Keratinocyte (primary cell): Measurements from ENCODE around the gene PRPF18. TPM values are rescaled to one million over a fixed set of nuclear protein-coding genes. Genes with fewer than 3 reads are reported as not detected.

Source experiments
- DNase-seq: peaks from one replicate; pipeline ENCODE4 v3.0.0-alpha.2; 2011; ENCODE audit warnings: low read depth, missing footprints, low spot score
- FAIRE-seq: peaks from 2 replicates; lab custom pipeline; 2011; peaks lifted over from hg19 to GRCh38; lab: Jason Lieb, UNC
- H2AFZ ChIP-seq: 2 replicates; pipeline ENCODE4 v1.6.0; 2012; ENCODE audit warnings: low read length, control low read depth, inconsistent platforms; ENCODE audit not compliant: control insufficient read depth
- H3K27ac ChIP-seq: 2 replicates; pipeline ENCODE4 v1.5.1; 2011; ENCODE audit warnings: low read length; ENCODE audit not compliant: control insufficient read depth, insufficient read depth
- H3K27me3 ChIP-seq: 3 replicates; pipeline ENCODE4 v1.6.0; 2011; ENCODE audit warnings: low read length; ENCODE audit not compliant: control insufficient read depth, insufficient read depth; ENCODE audit errors: extremely low read depth
- H3K36me3 ChIP-seq, 2 experiments: 2 replicates in 1 of 2; 3 replicates in 1 of 2; pipeline ENCODE4 v1.5.1; 2011; ENCODE audit warnings: low read length in 2 of 2, mild to moderate bottlenecking in 1 of 2; ENCODE audit not compliant: control insufficient read depth in 2 of 2, insufficient read depth in 2 of 2; ENCODE audit errors: extremely low read depth in 1 of 2
- H3K4me1 ChIP-seq: 3 replicates; pipeline ENCODE4 v1.5.1; 2011; ENCODE audit warnings: low read length; ENCODE audit not compliant: control insufficient read depth, insufficient read depth; ENCODE audit errors: extremely low read depth
- H3K4me2 ChIP-seq: 3 replicates; pipeline ENCODE4 v1.6.0; 2011; ENCODE audit warnings: low read depth, low read length; ENCODE audit not compliant: control insufficient read depth, insufficient read depth; ENCODE audit errors: extremely low read depth
- H3K4me3 ChIP-seq, 3 experiments: fragments of 200-600 bp in 1 of 3; sonication (generic) in 1 of 3; 2 replicates in 2 of 3; 3 replicates in 1 of 3; pipeline ENCODE4 v1.5.1; 2011 to 2016; ENCODE audit warnings: low read length in 3 of 3, mild to moderate bottlenecking in 3 of 3, control low read depth in 2 of 3, inconsistent platforms in 1 of 3, low read depth in 1 of 3, mixed read lengths in 1 of 3, mixed run types in 1 of 3, moderate library complexity in 1 of 3; ENCODE audit not compliant: control insufficient read depth in 2 of 3, insufficient read depth in 2 of 3; ENCODE audit errors: extremely low read depth in 1 of 3
- H3K79me2 ChIP-seq: 2 replicates; pipeline ENCODE4 v1.6.0; 2012; ENCODE audit warnings: low read length; ENCODE audit not compliant: control insufficient read depth, insufficient read depth
- H3K9ac ChIP-seq: 3 replicates; pipeline ENCODE4 v1.6.0; 2011; ENCODE audit warnings: low read length; ENCODE audit not compliant: control insufficient read depth, insufficient read depth; ENCODE audit errors: extremely low read depth
- H3K9me1 ChIP-seq: 3 replicates; pipeline ENCODE4 v1.6.0; 2011; ENCODE audit warnings: low read length; ENCODE audit not compliant: control insufficient read depth, insufficient read depth; ENCODE audit errors: extremely low read depth
- H3K9me3 ChIP-seq: 2 replicates; pipeline ENCODE4 v1.5.1; 2012; ENCODE audit warnings: low read depth, low read length; ENCODE audit not compliant: control insufficient read depth
- H4K20me1 ChIP-seq: 3 replicates; pipeline ENCODE4 v1.6.0; 2011; ENCODE audit warnings: low read length; ENCODE audit not compliant: control insufficient read depth, insufficient read depth; ENCODE audit errors: extremely low read depth
- CTCF ChIP-seq, 3 experiments: IDR thresholded peaks in 1 of 3; conservative IDR thresholded peaks in 1 of 3; optimal IDR thresholded peaks in 1 of 3; 2 replicates in 2 of 3; 3 replicates in 1 of 3; pipeline versions ENCODE3 to v1.5.1; 2011; ENCODE audit warnings: low read length in 3 of 3, mild to moderate bottlenecking in 3 of 3, moderate library complexity in 2 of 3, control low read depth in 1 of 3, inconsistent platforms in 1 of 3; ENCODE audit not compliant: insufficient read depth in 2 of 3; ENCODE audit errors: extremely low read depth in 1 of 3
- EZH2 ChIP-seq: IDR thresholded peaks from one replicate; pipeline ENCODE4 v1.6.1; 2012; ENCODE audit warnings: inconsistent platforms, mild to moderate bottlenecking, low read length, moderate library complexity
- dilution Hi-C: fragments of 300-500 bp; cut with MboI; formaldehyde crosslinking; loops from one replicate; pipeline ENCODE4 v1.7.0; 2020; ENCODE audit warnings: low sequenced_read_pairs; ENCODE audit not compliant: extremely low pct_ligation_motif_present
- polyA plus RNA-seq, 5 experiments: library from polyadenylated mRNA; depleted of rRNA in 3 of 5; stranded (reverse) in 3 of 5; stranded (forward) in 1 of 5; unstranded in 1 of 5; fragments of >200 nt; gene quantifications; 1 replicate in 1 of 5; 2 replicates in 3 of 5; 3 replicates in 1 of 5; pipeline versions ENCODE4 v1.2.1 to v1.2.3, GENCODE V29; 2011 to 2012; ENCODE audit warnings: missing spikeins in 2 of 5, low read depth in 1 of 5, low replicate concordance in 1 of 5

PRPF18 gene
- polyA plus RNA-seq, 1 donor (not counting 4 experiments of a cell fraction or from before 2014, with no cell fraction given) = 28.0 TPM

DNA sequence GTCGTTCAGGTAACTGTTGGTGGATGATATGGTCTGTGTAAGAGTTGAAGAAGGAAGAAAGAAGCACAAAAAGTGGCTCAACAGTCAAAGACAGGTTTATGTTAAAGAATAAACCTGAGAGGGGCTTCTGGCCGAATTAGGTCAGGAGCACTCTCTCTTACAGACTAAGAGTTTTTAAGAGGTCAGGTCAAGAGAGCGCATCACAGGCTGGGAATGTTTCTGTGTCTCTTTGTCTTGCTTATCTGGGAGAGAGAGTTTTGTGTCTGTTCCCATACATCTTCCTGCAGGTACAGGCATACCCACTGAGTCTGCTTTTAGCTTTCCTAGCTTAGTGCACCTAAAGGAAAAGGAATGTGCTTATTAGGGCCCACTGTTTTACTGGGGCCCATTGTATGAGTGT lies 22.2 kb upstream of the PRPF18 start:
- no peak overlapping the region for H3K27ac ChIP-seq
- dilution Hi-C loops = no loop called here
- H3K9ac ChIP-seq = no peak overlapping the region
- H3K4me3 ChIP-seq = no peak overlapping the region
- no peaks in the 10 kb centered on the region for H4K20me1 ChIP-seq
- H3K9me1 ChIP-seq = no peaks in the 10 kb centered on the region
- no peak overlapping the region for H2AFZ ChIP-seq
- no peak overlapping the region for H3K4me2 ChIP-seq
- H3K79me2 ChIP-seq = no peaks in the 10 kb centered on the region
- no peaks in the 10 kb centered on the region for H3K27me3 ChIP-seq
- no peaks in the 10 kb centered on the region for H3K9me3 ChIP-seq
- H3K36me3 ChIP-seq = no peaks in the 10 kb centered on the region
- TF ChIP-seq EZH2 (no peak), CTCF (optimal IDR thresholded peaks at IDR 0.05 in 1 of 3, IDR thresholded peaks at IDR 0.05 in 1 of 3, conservative IDR thresholded peaks at IDR 0.05 in 1 of 3; ENCODE audit: extremely low read depth in 1 of 3, insufficient read depth in 2 of 3, low read length in 3 of 3) (no peak)
- no peaks in the 10 kb centered on the region for H3K4me1 ChIP-seq
- DNase-seq (no peak), FAIRE-seq (no peak)

DNA sequence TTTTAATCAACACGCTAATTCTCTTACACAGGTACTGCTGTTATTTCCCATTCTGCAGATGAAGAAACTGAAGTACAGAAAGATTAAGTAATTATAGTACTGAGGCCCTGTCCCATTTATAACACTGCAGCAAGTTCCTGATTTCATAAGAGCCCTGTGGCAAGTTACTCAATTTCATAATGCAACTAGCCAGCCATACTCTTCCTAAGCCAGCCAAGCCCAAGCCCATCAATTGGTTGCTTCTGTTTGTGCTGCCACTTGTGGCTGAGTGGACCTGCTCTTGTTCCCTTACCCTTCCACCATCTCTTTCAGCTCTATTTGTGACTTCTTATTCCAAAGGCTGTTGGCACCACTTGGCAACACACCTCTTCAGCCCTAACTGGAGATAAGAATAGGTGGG lies 19.7 kb upstream of the PRPF18 start:
- H3K9ac ChIP-seq = no peak overlapping the region
- no peak overlapping the region for H2AFZ ChIP-seq
- H3K36me3 ChIP-seq = no peaks in the 10 kb centered on the region
- no peak overlapping the region for H3K27ac ChIP-seq
- no peaks in the 10 kb centered on the region for H3K9me1 ChIP-seq
- no peaks in the 10 kb centered on the region for H3K79me2 ChIP-seq
- no peak for TF ChIP-seq CTCF (optimal IDR thresholded peaks at IDR 0.05 in 1 of 3, IDR thresholded peaks at IDR 0.05 in 1 of 3, conservative IDR thresholded peaks at IDR 0.05 in 1 of 3; ENCODE audit: extremely low read depth in 1 of 3, insufficient read depth in 2 of 3, low read length in 3 of 3)
- no peak for TF ChIP-seq EZH2
- no peaks in the 10 kb centered on the region for H4K20me1 ChIP-seq
- H3K27me3 ChIP-seq = no peaks in the 10 kb centered on the region
- DNase-seq (no peak), FAIRE-seq (no peak)
- H3K4me2 ChIP-seq = no peak overlapping the region
- dilution Hi-C loops = no loop called here
- no peaks in the 10 kb centered on the region for H3K9me3 ChIP-seq
- no peaks in the 10 kb centered on the region for H3K4me1 ChIP-seq
- no peak overlapping the region for H3K4me3 ChIP-seq
